Glutamatergic neuron (in vitro differentiated cells): ENCODE data around the gene SCN1B. TPM values are rescaled to one million over a fixed set of nuclear protein-coding genes. Genes with fewer than 3 reads are reported as not detected.

Experiments used
- DNase-seq: peaks from one replicate; pipeline ENCODE4 v3.0.0; 2022
- H3K27ac Mint-ChIP-seq: one replicate; pipeline ENCODE4 v1.8.0; 2020; ENCODE audit warnings: mild to moderate bottlenecking, mixed read lengths, inconsistent platforms; ENCODE audit not compliant: unreplicated experiment
- H3K27me3 Mint-ChIP-seq: one replicate; pipeline ENCODE4 v1.8.0; 2020; ENCODE audit warnings: mild to moderate bottlenecking, moderate library complexity, mixed read lengths, inconsistent platforms; ENCODE audit not compliant: unreplicated experiment
- H3K36me3 Mint-ChIP-seq: one replicate; pipeline ENCODE4 v1.8.0; 2020; ENCODE audit warnings: mild to moderate bottlenecking, mixed read lengths, inconsistent platforms; ENCODE audit not compliant: unreplicated experiment
- H3K4me1 Mint-ChIP-seq: one replicate; pipeline ENCODE4 v1.8.0; 2020; ENCODE audit warnings: mild to moderate bottlenecking, low read depth, mixed read lengths, inconsistent platforms; ENCODE audit not compliant: unreplicated experiment
- H3K4me3 Mint-ChIP-seq: one replicate; pipeline ENCODE4 v1.8.0; 2020; ENCODE audit warnings: mild to moderate bottlenecking, mixed read lengths, inconsistent platforms; ENCODE audit not compliant: unreplicated experiment
- H3K9me3 Mint-ChIP-seq: one replicate; pipeline ENCODE4 v1.8.0; 2020; ENCODE audit warnings: mild to moderate bottlenecking, moderate library complexity, mixed read lengths, inconsistent platforms; ENCODE audit not compliant: unreplicated experiment
- total RNA-seq: library from RNA; stranded (reverse); fragmentation: NEBNext Ultra II Directional; extraction: Animal tissue kit (Norgen Biotek cat#: 25700); gene quantifications from one replicate; pipeline ENCODE4 v1.2.1, GENCODE V29; 2021; ENCODE audit not compliant: unreplicated experiment
- TF ChIP-seq, protein P1 (sequence below): fragments of 200-600 bp; sonication (generic); IDR thresholded peaks from one replicate; pipeline ENCODE4 v1.5.0; 2021; ENCODE audit not compliant: partially characterized antibody, unreplicated experiment

The SCN1B gene
- total RNA-seq, 1 donor from 2014 or later = 12.0 TPM

DNA sequence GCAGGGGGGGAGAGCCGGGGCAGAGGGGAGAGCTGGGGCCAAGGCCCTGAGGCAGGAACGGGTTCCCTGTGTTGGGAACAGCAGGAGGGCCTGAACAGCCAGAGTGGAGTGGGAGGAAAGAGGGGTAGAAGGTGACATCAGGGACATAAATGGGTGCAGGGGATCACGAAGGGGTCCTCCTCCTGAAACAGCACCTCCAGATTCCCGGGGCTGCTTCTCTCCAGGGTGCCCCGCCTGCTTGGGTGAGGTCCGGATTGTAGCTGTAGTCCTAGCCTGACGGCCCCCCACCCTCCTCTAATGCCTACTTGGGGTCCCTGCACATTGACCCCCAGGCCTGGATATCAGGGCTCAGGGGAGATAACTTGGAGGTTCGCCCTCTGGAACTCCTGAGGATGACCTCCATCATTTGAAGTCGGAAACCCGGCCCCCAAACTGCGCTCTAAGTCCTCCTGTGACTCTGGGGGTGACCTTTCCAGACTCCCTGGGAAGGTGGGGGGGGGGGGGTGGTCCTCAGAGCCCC is 473 bp upstream of the SCN1B start:
- H3K27ac Mint-ChIP-seq = no peak overlapping the region
- no peak overlapping the region for H3K4me3 Mint-ChIP-seq
- H3K27me3 Mint-ChIP-seq = peaks cover 15% of the 10 kb centered on the region

DNA sequence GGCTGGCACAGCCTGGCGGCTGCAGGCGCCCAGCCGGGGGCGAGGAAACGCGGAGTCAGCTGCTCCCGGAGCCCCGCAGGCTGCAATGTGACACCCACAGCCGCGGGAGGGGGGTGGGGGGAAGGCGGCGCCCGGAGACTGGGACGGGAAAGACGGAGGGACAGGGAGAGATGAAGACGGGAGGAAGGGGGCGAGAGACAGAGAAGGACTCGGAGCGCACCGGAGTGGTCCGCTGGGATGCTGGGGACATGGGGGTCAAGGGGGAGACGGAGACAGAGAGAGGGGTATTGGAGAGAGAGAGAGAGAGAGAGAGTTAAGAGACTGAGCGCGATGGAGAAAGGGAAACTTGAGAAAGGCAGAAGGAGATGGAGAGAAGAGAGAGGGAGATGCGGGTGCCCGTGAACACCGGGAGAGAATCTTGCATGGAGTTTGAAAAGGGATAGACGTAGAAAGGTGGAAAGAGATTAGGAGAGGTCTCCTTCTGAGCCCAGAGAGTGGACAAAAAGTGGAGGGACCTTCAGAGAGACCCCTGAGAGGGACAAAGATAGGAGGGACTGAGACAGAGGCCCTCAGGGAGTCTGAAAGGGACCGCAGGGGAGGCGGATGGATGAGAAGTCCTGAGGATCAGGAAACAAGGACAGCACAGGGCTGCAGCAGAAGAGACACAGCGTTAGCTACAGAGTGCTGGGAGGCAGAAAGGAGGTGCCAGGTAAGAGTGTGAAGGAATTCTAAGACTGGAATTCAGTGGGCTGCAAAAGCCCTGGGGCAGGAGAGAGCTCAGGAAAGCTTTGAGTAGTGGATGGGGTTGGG is 1.0 kb downstream of the SCN1B start:
- Mint-ChIP-seq H3K4me1 (peaks cover 26% of the 10 kb centered on the region), H3K36me3 (peaks cover 5% of the 10 kb centered on the region), H3K27me3 (peaks cover 15% of the 10 kb centered on the region), H3K27ac (peak overlapping the region; percentile 76), H3K4me3 (peak overlapping the region; percentile 95), H3K9me3 (peaks cover 14% of the 10 kb centered on the region)
- peak; percentile 61 for DNase-seq
- TF ChIP-seq, protein P1, sequence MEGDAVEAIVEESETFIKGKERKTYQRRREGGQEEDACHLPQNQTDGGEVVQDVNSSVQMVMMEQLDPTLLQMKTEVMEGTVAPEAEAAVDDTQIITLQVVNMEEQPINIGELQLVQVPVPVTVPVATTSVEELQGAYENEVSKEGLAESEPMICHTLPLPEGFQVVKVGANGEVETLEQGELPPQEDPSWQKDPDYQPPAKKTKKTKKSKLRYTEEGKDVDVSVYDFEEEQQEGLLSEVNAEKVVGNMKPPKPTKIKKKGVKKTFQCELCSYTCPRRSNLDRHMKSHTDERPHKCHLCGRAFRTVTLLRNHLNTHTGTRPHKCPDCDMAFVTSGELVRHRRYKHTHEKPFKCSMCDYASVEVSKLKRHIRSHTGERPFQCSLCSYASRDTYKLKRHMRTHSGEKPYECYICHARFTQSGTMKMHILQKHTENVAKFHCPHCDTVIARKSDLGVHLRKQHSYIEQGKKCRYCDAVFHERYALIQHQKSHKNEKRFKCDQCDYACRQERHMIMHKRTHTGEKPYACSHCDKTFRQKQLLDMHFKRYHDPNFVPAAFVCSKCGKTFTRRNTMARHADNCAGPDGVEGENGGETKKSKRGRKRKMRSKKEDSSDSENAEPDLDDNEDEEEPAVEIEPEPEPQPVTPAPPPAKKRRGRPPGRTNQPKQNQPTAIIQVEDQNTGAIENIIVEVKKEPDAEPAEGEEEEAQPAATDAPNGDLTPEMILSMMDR = no peak

More for the DNA sequence above, 473 bp upstream of the SCN1B start:
- Mint-ChIP-seq H3K9me3 (peaks cover 14% of the 10 kb centered on the region), H3K4me1 (peaks cover 26% of the 10 kb centered on the region), H3K36me3 (peaks cover 5% of the 10 kb centered on the region)
- DNase-seq = no peak
- TF ChIP-seq, protein P1 = no peak

DNA sequence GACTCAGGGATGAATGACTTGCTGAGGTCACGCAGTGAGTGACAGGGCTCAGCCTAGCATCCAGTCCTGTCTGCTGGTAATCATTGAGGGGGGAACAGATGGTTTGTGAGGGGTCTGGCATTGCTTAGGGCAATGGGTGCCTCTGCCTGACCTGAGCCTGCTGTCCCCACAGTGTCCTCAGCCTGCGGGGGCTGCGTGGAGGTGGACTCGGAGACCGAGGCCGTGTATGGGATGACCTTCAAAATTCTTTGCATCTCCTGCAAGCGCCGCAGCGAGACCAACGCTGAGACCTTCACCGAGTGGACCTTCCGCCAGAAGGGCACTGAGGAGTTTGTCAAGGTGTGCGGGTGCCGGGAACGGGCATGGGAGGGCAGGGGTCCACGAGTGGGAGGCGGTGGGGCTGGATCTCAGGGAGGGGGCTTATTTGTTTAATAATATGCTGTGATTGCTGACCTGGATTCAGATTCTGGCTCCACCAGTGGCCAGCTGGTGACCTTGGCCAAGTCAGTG is 2.1 kb downstream of the SCN1B start:
- Mint-ChIP-seq H3K27ac (peak overlapping the region; percentile 83), H3K4me3 (peak overlapping the region; percentile 95)

DNA sequence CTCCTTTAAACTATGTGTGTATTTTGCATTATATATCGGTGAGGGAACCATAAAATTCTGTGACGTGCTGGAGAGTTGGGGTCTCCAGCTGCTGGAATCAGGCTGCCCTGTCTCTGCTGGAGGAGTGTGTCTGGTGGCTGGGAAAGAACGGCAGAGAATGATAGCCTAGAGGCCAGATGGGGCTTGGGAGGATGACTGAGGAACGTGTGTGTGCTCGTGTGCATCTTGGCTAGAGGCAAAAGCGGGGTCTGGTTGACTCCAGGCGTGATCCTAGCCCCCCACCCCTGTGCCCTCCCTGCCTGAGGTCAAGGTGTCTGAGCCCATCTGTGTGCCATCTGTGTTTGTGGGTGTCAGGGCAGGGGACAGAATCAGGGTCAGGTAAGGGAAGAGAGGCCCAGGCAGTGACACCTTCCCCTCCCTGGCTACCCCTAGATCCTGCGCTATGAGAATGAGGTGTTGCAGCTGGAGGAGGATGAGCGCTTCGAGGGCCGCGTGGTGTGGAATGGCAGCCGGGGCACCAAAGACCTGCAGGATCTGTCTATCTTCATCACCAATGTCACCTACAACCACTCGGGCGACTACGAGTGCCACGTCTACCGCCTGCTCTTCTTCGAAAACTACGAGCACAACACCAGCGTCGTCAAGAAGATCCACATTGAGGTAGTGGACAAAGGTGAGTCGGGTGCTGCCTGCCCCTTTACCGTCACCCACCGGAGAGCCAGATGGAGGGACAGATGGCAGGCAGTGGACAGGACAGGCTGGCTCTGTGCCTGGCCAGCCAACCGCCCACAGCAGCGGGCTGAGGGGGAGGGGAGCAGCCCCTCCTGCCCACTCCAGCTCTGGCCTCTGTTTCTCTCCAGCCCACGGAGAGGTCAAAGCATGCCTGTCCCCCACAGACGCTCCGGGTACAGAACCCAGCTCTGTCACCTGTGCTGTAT is 3.1 kb downstream of the SCN1B start:
- Mint-ChIP-seq H3K36me3 (no peaks in the 10 kb centered on the region), H3K9me3 (peaks cover 12% of the 10 kb centered on the region), H3K4me1 (peaks cover 26% of the 10 kb centered on the region), H3K27me3 (peaks cover 15% of the 10 kb centered on the region), H3K4me3 (peak overlapping the region; percentile 74), H3K27ac (peak overlapping the region; percentile 83)
- DNase-seq = no peak
- TF ChIP-seq, protein P1 = no peak

More for the DNA sequence above, 2.1 kb downstream of the SCN1B start:
- peaks cover 15% of the 10 kb centered on the region for H3K27me3 Mint-ChIP-seq
- H3K36me3 Mint-ChIP-seq = peaks cover under 1% of the 10 kb centered on the region
- peaks cover 12% of the 10 kb centered on the region for H3K9me3 Mint-ChIP-seq
- peaks cover 26% of the 10 kb centered on the region for H3K4me1 Mint-ChIP-seq
- DNase-seq = no peak
- TF ChIP-seq, protein P1 = no peak
